GM12872 (cell line): ENCODE results near the gene DDX42.

Source experiments
- TF ChIP-seq, protein P1 (sequence below): IDR thresholded peaks from 3 replicates; pipeline ENCODE4 v1.5.1; 2011; ENCODE audit warnings: low read depth, mild to moderate bottlenecking, low read length, moderate library complexity; ENCODE audit not compliant: insufficient read depth

Gene DDX42

DNA sequence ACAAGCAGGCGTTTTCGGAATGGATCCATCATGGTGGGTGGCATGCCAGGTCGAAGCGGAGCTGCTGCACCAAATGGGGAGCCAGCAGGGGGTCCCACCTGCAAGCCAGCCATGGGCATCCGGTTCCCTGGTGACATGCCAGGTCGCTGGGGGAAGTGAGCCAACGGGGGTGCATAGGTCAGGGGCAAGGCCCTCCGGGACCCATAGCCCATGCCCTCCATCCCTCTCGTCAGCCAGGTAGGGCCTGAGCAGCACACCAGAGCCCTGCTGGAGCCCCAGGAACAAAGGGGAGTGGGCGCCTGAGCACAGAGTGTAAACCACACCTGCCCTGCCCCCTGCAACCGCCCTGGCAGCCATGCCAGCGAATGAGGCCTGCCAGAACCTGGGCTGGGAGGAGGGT lies 63.5 kb downstream of the DDX42 start:
- TF ChIP-seq, protein P1, sequence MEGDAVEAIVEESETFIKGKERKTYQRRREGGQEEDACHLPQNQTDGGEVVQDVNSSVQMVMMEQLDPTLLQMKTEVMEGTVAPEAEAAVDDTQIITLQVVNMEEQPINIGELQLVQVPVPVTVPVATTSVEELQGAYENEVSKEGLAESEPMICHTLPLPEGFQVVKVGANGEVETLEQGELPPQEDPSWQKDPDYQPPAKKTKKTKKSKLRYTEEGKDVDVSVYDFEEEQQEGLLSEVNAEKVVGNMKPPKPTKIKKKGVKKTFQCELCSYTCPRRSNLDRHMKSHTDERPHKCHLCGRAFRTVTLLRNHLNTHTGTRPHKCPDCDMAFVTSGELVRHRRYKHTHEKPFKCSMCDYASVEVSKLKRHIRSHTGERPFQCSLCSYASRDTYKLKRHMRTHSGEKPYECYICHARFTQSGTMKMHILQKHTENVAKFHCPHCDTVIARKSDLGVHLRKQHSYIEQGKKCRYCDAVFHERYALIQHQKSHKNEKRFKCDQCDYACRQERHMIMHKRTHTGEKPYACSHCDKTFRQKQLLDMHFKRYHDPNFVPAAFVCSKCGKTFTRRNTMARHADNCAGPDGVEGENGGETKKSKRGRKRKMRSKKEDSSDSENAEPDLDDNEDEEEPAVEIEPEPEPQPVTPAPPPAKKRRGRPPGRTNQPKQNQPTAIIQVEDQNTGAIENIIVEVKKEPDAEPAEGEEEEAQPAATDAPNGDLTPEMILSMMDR = no peak

DNA sequence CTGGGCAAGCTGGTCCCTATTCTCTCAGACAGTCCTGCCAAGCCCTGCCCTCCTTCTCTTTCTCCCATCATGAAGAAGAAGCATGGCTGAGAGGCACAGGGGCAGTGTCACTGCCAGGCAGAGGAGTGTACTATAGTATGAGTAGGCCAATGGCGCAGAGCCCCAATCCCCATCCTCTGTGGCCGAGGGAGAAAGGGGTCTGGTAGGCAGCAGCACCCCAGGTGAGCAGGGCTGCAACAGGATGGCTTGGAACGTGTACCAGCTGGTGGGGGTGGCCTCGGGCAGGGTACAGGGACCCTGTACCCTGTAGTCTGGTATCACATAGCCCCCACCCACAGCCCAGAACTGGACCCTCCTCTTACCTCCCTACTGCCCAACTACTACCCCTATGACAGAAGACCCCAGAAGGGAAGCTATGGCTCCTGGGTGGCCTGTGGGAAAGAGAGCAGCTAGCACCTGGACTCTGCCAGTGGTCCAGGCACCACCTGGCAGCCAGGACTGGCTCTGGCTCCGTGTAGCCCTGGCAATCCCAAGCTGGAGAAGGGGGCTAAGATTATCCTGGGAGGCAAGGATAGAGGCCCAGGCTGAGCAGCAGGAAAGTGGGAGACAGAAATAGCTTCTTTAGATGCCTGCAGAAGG lies 64.1 kb downstream of the DDX42 start:
- TF ChIP-seq, protein P1 = no peak

- TF ChIP-seq, protein P1 = no peak
These were observed 64.7 kb downstream of the DDX42 start for GRCh38 chr17:63838631-63839171.

DNA sequence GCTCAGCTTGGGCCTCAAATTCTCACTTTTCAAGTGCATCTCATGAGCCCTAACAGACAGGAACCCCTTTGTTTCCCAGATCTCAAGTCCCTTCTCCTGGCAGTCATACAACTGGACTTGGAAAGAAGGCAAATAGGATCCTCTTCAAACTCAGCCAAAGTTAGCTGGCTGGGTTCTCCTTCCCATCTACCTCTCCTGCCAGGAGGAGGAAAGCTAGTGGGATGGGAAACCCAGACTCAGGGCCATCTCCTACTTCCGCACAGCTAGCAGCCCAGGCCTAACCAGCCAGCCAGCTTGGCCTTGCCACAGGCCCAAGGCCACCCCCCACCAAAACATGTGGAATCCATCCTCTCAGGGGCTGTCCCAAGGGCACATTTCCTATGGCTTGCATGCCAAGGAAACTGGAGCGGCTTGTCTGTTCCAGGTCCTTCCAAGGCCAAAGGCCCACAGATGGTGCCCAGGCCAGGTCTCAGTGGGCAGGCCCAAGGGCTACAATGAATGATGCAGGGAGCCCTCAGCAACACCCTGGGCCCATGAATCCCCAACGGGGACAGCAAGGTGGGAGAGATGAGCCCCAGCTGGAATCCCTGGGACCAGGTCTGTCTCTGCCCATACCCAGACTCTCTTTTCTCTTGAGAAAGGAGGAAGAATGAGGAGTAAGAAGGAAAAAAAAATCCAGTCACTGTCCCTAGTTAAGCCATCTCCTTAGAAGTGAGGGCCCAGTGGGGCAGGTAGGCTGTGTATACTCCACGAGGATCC lies 66.8 kb downstream of the DDX42 start:
- TF ChIP-seq, protein P1 = no peak

- TF ChIP-seq, protein P1 = no peak
These were observed 67.6 kb downstream of the DDX42 start for GRCh38 chr17:63841350-63842172.

- TF ChIP-seq, protein P1 = no peak
These were observed 68.2 kb downstream of the DDX42 start for GRCh38 chr17:63842173-63842539.
